Lower lobe of right lung (tissue), 2 donors: ENCODE data around the gene NOP16. TPM values are rescaled to one million over a fixed set of nuclear protein-coding genes. Genes with fewer than 3 reads are reported as not detected.
"Not testable (repeated sequence)": the region's sequence is repeated elsewhere in the genome, so short reads cannot be mapped to it uniquely, and the experiment has no call there.

Experiments used
- ATAC-seq, 2 donors: fragments of 200-7000 bp; cut with Tn5 transposase; one replicate each; pipeline ENCODE4 v1.9.1; 2020 to 2022; ENCODE audit warnings: mild to moderate bottlenecking in 2 of 2, moderate library complexity in 2 of 2
- DNase-seq: peaks from one replicate; pipeline ENCODE4 v3.0.0-alpha.2; 2020
- H3K27ac ChIP-seq: fragments of 200-600 bp; one replicate; pipeline ENCODE4 v1.8.0; 2022
- H3K27me3 ChIP-seq: fragments of 200-600 bp; one replicate; pipeline ENCODE4 v1.8.0; 2022; ENCODE audit warnings: low read depth
- H3K36me3 ChIP-seq: fragments of 200-600 bp; one replicate; pipeline ENCODE4 v1.8.0; 2022; ENCODE audit warnings: mild to moderate bottlenecking
- H3K4me1 ChIP-seq: fragments of 200-600 bp; one replicate; pipeline ENCODE4 v1.8.0; 2022
- H3K4me3 ChIP-seq: fragments of 200-600 bp; one replicate; pipeline ENCODE4 v1.8.0; 2022; ENCODE audit warnings: mild to moderate bottlenecking
- H3K9me3 ChIP-seq: fragments of 200-600 bp; one replicate; pipeline ENCODE4 v1.8.0; 2022
- intact Hi-C: fragments of 100-400 bp; cut with DNase I; formaldehyde crosslinking; loops from one replicate; pipeline ENCODE4 v1.11.0; 2022
- total RNA-seq: library from RNA; stranded (reverse); fragmentation: NEBNext Ultra II Directional; extraction: Animal tissue kit (Norgen Biotek cat#: 25700); gene quantifications from one replicate; pipeline ENCODE4 v1.2.1, GENCODE V29; 2021
- TF ChIP-seq, protein P1 (sequence below): fragments of 200-600 bp; IDR thresholded peaks from one replicate; pipeline ENCODE4 v1.8.0; 2022; ENCODE audit warnings: antibody characterized with exemption, mild to moderate bottlenecking
- donor health status: DM: no; HTN: yes; CAD: no; lungs with severe emphysema.

The NOP16 gene
- total RNA-seq, 1 donor from 2014 or later: 11.8 TPM

DNA sequence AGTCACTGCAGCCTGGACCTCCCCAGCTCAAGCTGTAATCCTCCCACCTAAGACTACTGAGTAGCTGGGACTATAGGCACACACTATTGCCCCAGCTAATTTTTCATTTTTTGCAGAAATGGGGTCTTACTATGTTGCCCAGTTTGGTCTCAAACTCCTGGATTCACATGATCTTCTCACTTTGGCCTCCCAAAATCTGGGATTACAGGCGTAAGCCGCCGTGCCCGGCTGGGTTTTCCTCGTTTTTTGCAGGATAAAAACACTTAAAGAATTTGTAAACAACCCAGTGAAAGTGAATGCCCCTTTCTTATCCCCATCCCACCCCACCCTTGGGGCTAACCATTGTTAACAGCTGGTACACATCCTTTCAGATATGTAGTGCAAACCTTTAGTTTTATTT lies 20.2 kb upstream of the NOP16 start:
- Histone ChIP-seq H3K4me3 (no peak overlapping the region), H3K4me1 (peaks cover 25% of the 10 kb centered on the region), H3K9me3 (no peaks in the 10 kb centered on the region), H3K27ac (no peak overlapping the region), H3K27me3 (no peaks in the 10 kb centered on the region), H3K36me3 (peaks cover 60% of the 10 kb centered on the region)
- intact Hi-C loops: no loop called here
- TF ChIP-seq, protein P1, sequence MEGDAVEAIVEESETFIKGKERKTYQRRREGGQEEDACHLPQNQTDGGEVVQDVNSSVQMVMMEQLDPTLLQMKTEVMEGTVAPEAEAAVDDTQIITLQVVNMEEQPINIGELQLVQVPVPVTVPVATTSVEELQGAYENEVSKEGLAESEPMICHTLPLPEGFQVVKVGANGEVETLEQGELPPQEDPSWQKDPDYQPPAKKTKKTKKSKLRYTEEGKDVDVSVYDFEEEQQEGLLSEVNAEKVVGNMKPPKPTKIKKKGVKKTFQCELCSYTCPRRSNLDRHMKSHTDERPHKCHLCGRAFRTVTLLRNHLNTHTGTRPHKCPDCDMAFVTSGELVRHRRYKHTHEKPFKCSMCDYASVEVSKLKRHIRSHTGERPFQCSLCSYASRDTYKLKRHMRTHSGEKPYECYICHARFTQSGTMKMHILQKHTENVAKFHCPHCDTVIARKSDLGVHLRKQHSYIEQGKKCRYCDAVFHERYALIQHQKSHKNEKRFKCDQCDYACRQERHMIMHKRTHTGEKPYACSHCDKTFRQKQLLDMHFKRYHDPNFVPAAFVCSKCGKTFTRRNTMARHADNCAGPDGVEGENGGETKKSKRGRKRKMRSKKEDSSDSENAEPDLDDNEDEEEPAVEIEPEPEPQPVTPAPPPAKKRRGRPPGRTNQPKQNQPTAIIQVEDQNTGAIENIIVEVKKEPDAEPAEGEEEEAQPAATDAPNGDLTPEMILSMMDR: no peak
- DNase-seq (no peak), ATAC-seq (no peak)

- DNase-seq, H3K27me3 ChIP-seq, ATAC-seq, H3K27ac ChIP-seq, H3K4me3 ChIP-seq, H3K9me3 ChIP-seq, intact Hi-C loops: not testable (repeated sequence)
- Histone ChIP-seq H3K36me3 (peaks cover 60% of the 10 kb centered on the region), H3K4me1 (peaks cover 21% of the 10 kb centered on the region)
Measured at GRCh38 chr5:176408252-176408573, 19.8 kb upstream of the NOP16 start.

DNA sequence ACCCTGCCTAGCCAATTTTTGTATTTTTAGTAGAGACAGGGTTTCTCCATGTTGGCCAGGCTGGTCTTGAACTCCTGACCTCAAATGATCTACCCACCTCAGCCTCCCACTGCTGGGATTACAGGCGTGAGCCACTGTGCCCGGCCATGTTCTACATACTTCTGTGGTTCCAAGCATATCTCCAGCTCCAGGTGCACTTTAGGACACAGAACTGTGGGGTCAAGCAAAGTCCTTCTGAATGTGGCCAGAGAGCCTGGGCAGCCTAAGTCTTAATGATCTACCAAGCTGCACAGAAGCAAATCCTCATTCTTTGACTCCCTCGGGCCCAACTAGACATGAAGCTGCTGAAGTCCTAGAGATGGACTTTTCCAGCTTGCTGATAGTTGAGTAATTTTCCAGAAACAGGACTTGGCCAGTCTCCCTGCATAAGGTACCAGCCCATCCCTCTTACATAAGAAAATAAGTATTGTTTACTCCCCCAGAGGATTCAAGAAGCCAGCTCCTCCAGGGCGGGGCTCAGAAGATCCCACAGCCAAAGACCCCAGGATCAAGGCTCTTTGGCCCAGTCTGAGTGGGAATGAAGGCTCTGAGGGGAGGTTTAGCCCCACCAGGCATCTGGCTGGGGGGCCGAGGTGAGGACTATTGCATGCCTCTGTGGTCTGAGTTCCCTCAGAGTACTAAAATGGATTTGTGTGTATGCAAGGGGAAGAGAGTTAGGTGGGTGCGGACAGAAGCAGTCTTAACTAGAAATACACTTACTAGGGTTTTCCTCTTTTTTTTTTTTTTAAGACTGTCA lies 19.3 kb upstream of the NOP16 start:
- Histone ChIP-seq H3K27me3 (no peaks in the 10 kb centered on the region), H3K4me1 (peaks cover 15% of the 10 kb centered on the region), H3K36me3 (peaks cover 60% of the 10 kb centered on the region), H3K4me3 (no peak overlapping the region), H3K27ac (no peak overlapping the region), H3K9me3 (no peaks in the 10 kb centered on the region)
- no peak for ATAC-seq
- intact Hi-C loops: no loop called here
- TF ChIP-seq, protein P1: no peak
- no peak for DNase-seq

DNA sequence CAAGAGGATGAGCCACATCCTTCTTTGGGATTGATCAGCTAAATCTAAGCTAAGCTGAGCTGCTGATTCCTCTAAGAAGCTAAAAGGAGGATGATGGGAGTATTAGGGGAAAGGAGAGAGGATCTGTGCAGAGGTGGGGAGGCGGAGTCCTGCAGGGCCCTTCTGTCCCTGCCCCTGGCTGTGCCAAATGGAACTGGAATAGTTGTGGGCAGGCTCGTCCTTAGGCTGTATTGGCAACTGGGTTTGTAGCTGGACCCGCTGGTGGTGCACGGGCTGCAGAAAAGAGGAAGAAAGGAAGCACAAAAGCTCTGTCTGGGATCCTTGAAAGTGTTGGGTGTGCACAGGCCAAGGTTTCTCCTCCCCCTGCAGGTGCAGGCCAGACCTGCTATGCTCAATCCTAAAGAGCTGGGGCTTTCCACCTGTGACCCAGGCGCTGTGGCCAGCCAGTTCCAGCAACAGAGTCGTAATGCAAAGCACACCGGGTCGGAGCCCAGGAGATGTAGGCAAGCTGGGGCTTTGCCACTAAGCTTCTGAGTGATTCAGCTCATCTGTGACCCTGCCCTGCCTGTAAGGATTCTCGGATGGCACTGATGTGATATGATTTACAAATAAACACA lies 18.1 kb upstream of the NOP16 start:
- intact Hi-C loops: no loop called here
- Histone ChIP-seq H3K4me1 (peaks cover 7% of the 10 kb centered on the region), H3K4me3 (no peak overlapping the region), H3K27ac (no peak overlapping the region), H3K27me3 (no peaks in the 10 kb centered on the region), H3K9me3 (no peaks in the 10 kb centered on the region), H3K36me3 (peaks cover 60% of the 10 kb centered on the region)
- ATAC-seq: no peak
- TF ChIP-seq, protein P1: no peak
- DNase-seq: no peak

DNA sequence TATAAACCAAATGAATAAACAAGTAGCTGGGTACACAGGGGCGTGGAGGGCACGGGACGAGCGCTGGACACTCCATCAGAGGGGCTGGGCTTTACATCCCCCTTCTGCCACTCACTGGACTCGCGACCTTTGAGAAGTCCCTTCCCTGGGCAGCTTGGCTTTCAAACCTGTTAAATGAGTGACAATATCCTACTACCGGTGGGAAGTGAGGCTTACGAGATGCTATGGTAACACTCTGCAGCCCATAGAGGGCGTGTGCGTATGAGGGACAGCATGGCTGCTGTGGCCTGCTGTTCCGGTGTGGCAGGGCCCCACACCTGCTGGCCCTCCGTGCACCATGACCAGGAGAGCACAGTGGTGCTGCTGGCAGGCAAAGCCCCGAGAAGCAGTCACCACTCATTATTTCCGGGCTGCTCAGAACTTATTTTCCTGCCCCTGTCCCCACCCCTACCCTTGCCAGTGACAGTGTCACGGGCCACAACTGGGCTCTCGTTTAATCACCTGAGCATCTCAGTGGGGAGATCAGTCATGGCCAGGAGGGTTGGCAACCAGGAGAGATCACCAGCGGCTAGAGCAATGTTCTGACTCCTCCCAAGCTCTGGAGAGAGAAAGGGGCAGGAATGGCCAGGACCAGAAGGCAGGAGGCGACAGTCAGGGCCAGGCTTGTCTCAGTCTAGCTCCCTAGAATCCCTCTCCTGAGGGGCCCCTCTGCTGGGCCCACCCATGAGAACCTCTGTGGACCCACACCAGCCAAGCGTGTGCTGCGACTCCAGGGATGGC lies 17.4 kb upstream of the NOP16 start:
- DNase-seq: no peak

More for the DNA sequence above, 17.4 kb upstream of the NOP16 start:
- Histone ChIP-seq H3K27ac (no peak overlapping the region), H3K27me3 (no peaks in the 10 kb centered on the region), H3K4me3 (no peak overlapping the region), H3K4me1 (peaks cover under 1% of the 10 kb centered on the region), H3K36me3 (peaks cover 60% of the 10 kb centered on the region), H3K9me3 (no peaks in the 10 kb centered on the region)
- TF ChIP-seq, protein P1: no peak
- intact Hi-C loops: no loop called here
- ATAC-seq: no peak
